GM12878 (cell line): ENCODE data around the gene ANXA4. TPM values are rescaled to one million over a fixed set of nuclear protein-coding genes. Genes with fewer than 3 reads are reported as not detected.
A peak's percentile ranks its signal among the peaks of the same experiment; 100 is the strongest.

Source experiments
- ATAC-seq: fragments of 200-7000 bp; cut with Tn5 transposase; 3 replicates; pipeline ENCODE4 v1.9.1; 2020; ENCODE audit warnings: mild to moderate bottlenecking, moderate library complexity
- BruUV-seq: library from RNA; stranded (reverse); fragments of 400-500 nt; replicated peaks from 2 replicates; lab custom pipeline; 2021; lab: Mats Ljungman, UMichigan
- CTCF ChIA-PET: fragments of 300-600 bp; sonication (Branson Sonifier 250); formaldehyde crosslinking; extraction: SDS; loops from one replicate; lab custom pipeline; 2021; ENCODE audit warnings: inconsistent platforms; lab: Yijun Ruan, JAX
- POLR2A ChIA-PET: fragments of 350-600 bp; formaldehyde crosslinking; extraction: SDS; loops from one replicate; lab custom pipeline; 2021; ENCODE audit warnings: inconsistent platforms; lab: Charles Lee
- RAD21 ChIA-PET: fragments of 300-600 bp; sonication (Branson Sonifier 250); formaldehyde crosslinking; loops from one replicate; lab custom pipeline; 2023; ENCODE audit warnings: antibody characterized with exemption; ENCODE audit not compliant: unreplicated experiment; lab: Charles Lee
- SMC1A ChIA-PET: fragments of 300-600 bp; sonication (Branson Sonifier 250); formaldehyde crosslinking; loops from one replicate; lab custom pipeline; 2023; ENCODE audit not compliant: unreplicated experiment, uncharacterized antibody; lab: Charles Lee
- DNase-seq: peaks from one replicate; pipeline ENCODE4 v3.0.0-alpha.2; 2011; ENCODE audit warnings: low read depth, low spot score
- FAIRE-seq: peaks from 3 replicates; lab custom pipeline; 2011; peaks lifted over from hg19 to GRCh38; lab: Jason Lieb, UNC
- H2AFZ ChIP-seq: 2 replicates; pipeline ENCODE4 v1.6.0; 2011; ENCODE audit warnings: low read depth, low read length, control low read depth; ENCODE audit not compliant: control insufficient read depth
- H3K27ac ChIP-seq: 2 replicates; pipeline ENCODE4 v1.5.1; 2011; ENCODE audit warnings: control low read depth; ENCODE audit not compliant: control insufficient read depth, insufficient read depth
- H3K27me3 ChIP-seq, 2 experiments: replicated peaks in 1 of 2; 2 replicates each; pipeline versions ENCODE4 v1.6.0 to v1.6.1; 2011; ENCODE audit warnings: low read length in 1 of 2; ENCODE audit not compliant: control insufficient read depth in 2 of 2, insufficient read depth in 2 of 2
- H3K36me3 ChIP-seq, 2 experiments: 2 replicates each; pipeline ENCODE4 v1.5.1; 2011; ENCODE audit warnings: low read length in 1 of 2; ENCODE audit not compliant: control insufficient read depth in 2 of 2, insufficient read depth in 2 of 2
- H3K4me1 ChIP-seq: 2 replicates; pipeline ENCODE4 v1.6.1; 2011; ENCODE audit warnings: mild to moderate bottlenecking, low read length, moderate library complexity, mixed read lengths; ENCODE audit not compliant: control insufficient read depth, insufficient read depth
- H3K4me2 ChIP-seq: 2 replicates; pipeline ENCODE4 v1.6.0; 2011; ENCODE audit warnings: control low read depth; ENCODE audit not compliant: control insufficient read depth, insufficient read depth
- H3K4me3 ChIP-seq: fragments of 200-600 bp; sonication (generic); 2 replicates; pipeline ENCODE4 v1.5.1; 2016
- H3K79me2 ChIP-seq: 2 replicates; pipeline ENCODE4 v1.6.0; 2011; ENCODE audit warnings: low read length; ENCODE audit not compliant: control insufficient read depth, insufficient read depth
- H3K9ac ChIP-seq: 2 replicates; pipeline ENCODE4 v1.8.0; 2011; ENCODE audit warnings: low read length, control low read depth, mixed read lengths; ENCODE audit not compliant: control insufficient read depth, insufficient read depth
- H3K9me3 ChIP-seq: replicated peaks from 3 replicates; pipeline ENCODE4 v1.5.1; 2011; ENCODE audit warnings: mild to moderate bottlenecking, low read length; ENCODE audit not compliant: control insufficient read depth, insufficient read depth
- H4K20me1 ChIP-seq: 2 replicates; pipeline ENCODE4 v1.6.0; 2011; ENCODE audit not compliant: control insufficient read depth, insufficient read depth
- ATF7 ChIP-seq: fragments of 450-650 bp; IDR thresholded peaks from 2 replicates; pipeline ENCODE4 v1.6.1; 2016; ENCODE audit warnings: low read depth, mild to moderate bottlenecking
- CHD1 ChIP-seq: IDR thresholded peaks from 2 replicates; pipeline ENCODE4 v1.6.1; 2012; ENCODE audit warnings: low read depth, low read length, improper control_type of control experiment
- ELK1 ChIP-seq: IDR thresholded peaks from 2 replicates; pipeline ENCODE4 v1.6.1; 2012; ENCODE audit warnings: low read depth, low read length, improper control_type of control experiment
- HDAC2 ChIP-seq: fragments of 200-600 bp; sonication (generic); IDR thresholded peaks from 2 replicates; pipeline ENCODE4 v1.6.1; 2017
- SMC3 ChIP-seq: IDR thresholded peaks from 2 replicates; pipeline ENCODE4 v1.6.1; 2011; ENCODE audit warnings: low read length, improper control_type of control experiment, borderline replicate concordance
- ZBTB40 ChIP-seq: fragments of 450-650 bp; IDR thresholded peaks from 2 replicates; pipeline ENCODE4 v1.6.1; 2016; ENCODE audit warnings: mild to moderate bottlenecking, moderate library complexity, borderline replicate concordance
- ZNF217 ChIP-seq: fragments of 450-650 bp; IDR thresholded peaks from 2 replicates; pipeline ENCODE4 v1.6.1; 2017; ENCODE audit warnings: antibody characterized with exemption, mild to moderate bottlenecking
- ZNF592 ChIP-seq: fragments of 450-650 bp; IDR thresholded peaks from 2 replicates; pipeline ENCODE4 v1.6.1; 2017; ENCODE audit warnings: mild to moderate bottlenecking, moderate library complexity
- WGBS: methylation state at CpG from one replicate; pipeline ENCODE4 v1.1.6; 2016; ENCODE audit warnings: low lambda C conversion rate; ENCODE audit not compliant: insufficient replicate concordance, insufficient coverage; ENCODE audit errors: missing lambda C conversion rate; 5-methylcytosine and 5-hydroxymethylcytosine counted together
- in situ Hi-C: fragments of 300-500 bp; cut with MboI; formaldehyde crosslinking; loops from 9 replicates; pipeline ENCODE4 v1.14.3; 2018; ENCODE audit warnings: mixed read lengths
- intact Hi-C: fragments of 100-400 bp; cut with micrococcal nuclease; formaldehyde crosslinking; loops from one replicate; pipeline ENCODE4 v1.14.2; 2022; ENCODE audit not compliant: unreplicated experiment
- polyA plus RNA-seq, 11 experiments: library from polyadenylated mRNA; depleted of rRNA in 4 of 11; unstranded in 6 of 11; stranded (reverse) in 5 of 11; fragments of >200 nt; fragmentation: Nextera tagmentation in 4 of 11; fragmentation: Illumina TruSeq in 1 of 11; extraction: Ambion mirVana in 4 of 11; extraction: Trizol in 1 of 11; gene quantifications; 1 replicate in 1 of 11; 2 replicates in 10 of 11; pipeline versions ENCODE4 v1.2.1 to v1.2.3, GENCODE V29; 2011 to 2016; ENCODE audit warnings: inconsistent platforms in 2 of 11, missing spikeins in 2 of 11, low read depth in 1 of 11
- total RNA-seq, 4 experiments: library from RNA; depleted of rRNA in 3 of 4; stranded (reverse); fragments of >200 nt in 3 of 4; fragmentation: Illumina TruSeq in 1 of 4; extraction: Trizol in 1 of 4; gene quantifications; 2 replicates each; pipeline versions ENCODE4 v1.2.1 to v1.2.3, GENCODE V29; 2013 to 2021

ANXA4 gene
- total and polyA plus RNA-seq, 10 of the 15 experiments (the other 5 are each of a cell fraction or from before 2014, with no cell fraction given): 16.3 to 97.2 (median 71.0) TPM

GRCh38 chr2:69801745-69802290 is 59.9 kb downstream of the ANXA4 start:
- POLR2A ChIA-PET: interaction anchor here (1.1 to 4.9 kb wide), 10 partner anchors 8 to 77 kb away, joined by 3 to 40 read pairs (median 12); no protein-coding TSS in a partner anchor
- Histone ChIP-seq H3K4me3 (no peak overlapping the region), H3K36me3 (peaks cover 2 to 3% of the 10 kb centered on the region in 2 experiments; a peak in 3 of 4 replicates), H3K27ac (peak overlapping the region; percentile 58), H3K79me2 (peaks cover 12% of the 10 kb centered on the region), H3K9me3 (no peaks in the 10 kb centered on the region), H2AFZ (no peak overlapping the region), H4K20me1 (no peaks in the 10 kb centered on the region), H3K4me2 (no peak overlapping the region), H3K4me1 (peaks cover 64% of the 10 kb centered on the region), H3K9ac (no peak overlapping the region), H3K27me3 (no peaks in the 10 kb centered on the region)
- no peak for FAIRE-seq
- no peak for TF ChIP-seq CHD1
- TF ChIP-seq ELK1: no peak
- no peak for TF ChIP-seq HDAC2
- no peak for TF ChIP-seq ZBTB40
- TF ChIP-seq SMC3: no peak
- TF ChIP-seq ATF7: no peak
- no peak for TF ChIP-seq ZNF217
- no peak for TF ChIP-seq ZNF592
- intact Hi-C loops: loop anchor here (2.0 kb wide), 1 partner anchor 15 kb away; no protein-coding TSS in a partner anchor
- no peak for DNase-seq
- ATAC-seq: no peak
- no TSS peak for BruUV-seq
- SMC1A ChIA-PET: interaction anchor here (0.7 to 7.1 kb wide), 20 partner anchors 9 to 76 kb away, joined by 3 to 117 read pairs (median 13); partner anchors contain the start of gene ANXA4
- CTCF ChIA-PET: interaction anchor here (0.6 to 11.7 kb wide), 11 partner anchors 11 to 586 kb away, joined by 3 to 103 read pairs (median 6); partner anchors contain the start of gene ANXA4
- in situ Hi-C loops: loop anchor here (25.0 kb wide), 1 partner anchor 240 kb away; no protein-coding TSS in a partner anchor
- RAD21 ChIA-PET: interaction anchor here (0.7 to 5.9 kb wide), 10 partner anchors 10 to 77 kb away, joined by 3 to 88 read pairs (median 22); no protein-coding TSS in a partner anchor
- 90% methylated on average over 1 of the region's 1 CpG for WGBS
